GM21717 (cell line): Measurements from ENCODE around the gene FCGBP.
"Not testable (repeated sequence)": the region's sequence is repeated elsewhere in the genome, so short reads cannot be mapped to it uniquely, and the experiment has no call there.

Experiments used
- ATAC-seq: cut with Tn5 transposase; IDR thresholded peaks from one replicate; pipeline ENCODE4 v1.9.1; 2021; ENCODE audit warnings: mild to moderate bottlenecking, moderate library complexity; ENCODE audit not compliant: unreplicated experiment

The FCGBP gene

GRCh38 chr19:39934584-39935363, at the start of gene FCGBP:
Gene FCGBP, minus strand, starts transcription at chr19:39934634.
- ATAC-seq = no peak

- ATAC-seq = no peak
Observed at GRCh38 chr19:39983695-39984300, 49.4 kb upstream of the FCGBP start.

- ATAC-seq = no peak
Observed at GRCh38 chr19:39982883-39983282, 48.4 kb upstream of the FCGBP start.

GRCh38 chr19:39974377-39975155, 40.1 kb upstream of the FCGBP start:
- no peak for ATAC-seq

DNA sequence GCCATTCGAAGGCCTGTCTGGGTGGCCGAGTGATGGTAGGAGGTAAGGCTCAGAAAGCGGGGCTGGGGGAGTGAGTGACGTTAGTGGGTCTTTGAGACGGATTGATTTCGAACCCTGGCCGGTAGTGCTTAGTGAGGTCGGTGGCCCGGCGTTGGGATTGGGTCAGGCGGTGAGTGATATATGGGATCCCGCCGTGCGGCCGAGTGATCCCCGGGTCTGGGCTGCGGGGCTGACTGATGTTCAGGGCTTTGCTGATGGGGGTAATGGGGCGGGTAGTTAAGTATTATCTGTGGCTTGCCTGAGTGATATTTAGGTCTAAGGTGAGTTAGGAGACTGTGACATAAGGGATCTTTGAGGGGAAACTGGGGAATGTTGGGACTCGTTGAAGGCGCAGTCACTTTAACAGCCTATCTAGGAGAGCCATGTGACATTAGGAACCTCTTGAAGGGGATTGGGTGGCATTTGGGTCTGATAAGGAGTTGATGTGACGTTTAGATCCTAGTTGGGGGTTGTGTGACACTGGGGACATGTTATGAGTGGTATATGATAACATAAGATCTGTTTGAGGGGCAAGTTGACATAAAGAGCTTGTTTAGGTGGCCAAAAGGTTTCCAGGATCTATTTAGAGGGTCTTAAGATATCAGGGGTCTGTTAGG, 37.1 kb upstream of the FCGBP start:
- ATAC-seq = peak; percentile 4

DNA sequence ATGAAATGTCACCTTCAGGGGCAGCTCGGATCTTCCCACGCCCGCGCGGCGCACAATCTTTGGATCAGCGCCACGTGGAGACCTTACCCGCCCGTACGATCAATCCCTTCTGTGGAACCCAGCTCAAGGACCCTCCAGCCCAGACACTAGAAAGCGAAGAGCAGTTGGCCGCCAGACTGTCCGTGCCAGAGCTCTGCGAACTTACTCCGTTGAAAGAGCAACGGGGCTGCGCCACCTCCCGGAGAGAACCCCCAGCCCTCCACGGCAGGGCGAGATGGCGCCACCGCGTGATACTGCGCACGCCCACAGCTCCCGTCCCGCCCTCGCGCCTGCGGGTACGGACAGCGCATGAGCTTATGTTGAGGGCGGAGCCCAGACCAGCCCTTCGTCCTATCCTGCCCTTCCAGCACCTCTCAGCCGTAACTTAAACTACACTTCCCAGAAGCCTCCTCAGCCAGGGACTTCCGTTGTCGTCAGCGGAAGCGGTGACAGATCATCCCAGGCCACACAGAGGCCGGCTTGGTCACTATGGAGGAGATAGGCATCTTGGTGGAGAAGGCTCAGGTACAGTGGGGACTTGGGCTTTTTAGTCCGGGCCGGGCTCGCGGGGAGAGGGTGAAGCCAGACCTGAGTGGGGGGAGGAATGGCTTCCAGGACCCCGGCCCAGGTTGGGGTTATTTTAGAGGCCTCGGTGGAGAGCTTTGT, 36.4 kb upstream of the FCGBP start, which contains the start of gene PSMC4:
PSMC4 (plus strand) TSS at position 491 of the 705 bp plus-strand sequence; CDS start at position 529, 38 bp downstream.
- ATAC-seq = peak; percentile 92

DNA sequence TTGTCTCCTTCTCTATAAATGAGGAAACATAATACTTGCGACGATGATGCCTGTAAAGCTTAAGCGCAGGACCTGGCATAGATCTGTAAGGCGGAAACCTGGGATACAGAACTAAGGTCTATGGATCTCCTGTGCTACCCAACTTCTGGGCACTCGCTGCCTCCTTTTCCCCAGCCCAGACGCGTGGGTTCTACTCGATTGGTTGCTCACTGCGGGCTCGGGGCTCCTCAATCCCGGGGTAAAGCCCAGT, 35.9 kb upstream of the FCGBP start:
- ATAC-seq = no peak

DNA sequence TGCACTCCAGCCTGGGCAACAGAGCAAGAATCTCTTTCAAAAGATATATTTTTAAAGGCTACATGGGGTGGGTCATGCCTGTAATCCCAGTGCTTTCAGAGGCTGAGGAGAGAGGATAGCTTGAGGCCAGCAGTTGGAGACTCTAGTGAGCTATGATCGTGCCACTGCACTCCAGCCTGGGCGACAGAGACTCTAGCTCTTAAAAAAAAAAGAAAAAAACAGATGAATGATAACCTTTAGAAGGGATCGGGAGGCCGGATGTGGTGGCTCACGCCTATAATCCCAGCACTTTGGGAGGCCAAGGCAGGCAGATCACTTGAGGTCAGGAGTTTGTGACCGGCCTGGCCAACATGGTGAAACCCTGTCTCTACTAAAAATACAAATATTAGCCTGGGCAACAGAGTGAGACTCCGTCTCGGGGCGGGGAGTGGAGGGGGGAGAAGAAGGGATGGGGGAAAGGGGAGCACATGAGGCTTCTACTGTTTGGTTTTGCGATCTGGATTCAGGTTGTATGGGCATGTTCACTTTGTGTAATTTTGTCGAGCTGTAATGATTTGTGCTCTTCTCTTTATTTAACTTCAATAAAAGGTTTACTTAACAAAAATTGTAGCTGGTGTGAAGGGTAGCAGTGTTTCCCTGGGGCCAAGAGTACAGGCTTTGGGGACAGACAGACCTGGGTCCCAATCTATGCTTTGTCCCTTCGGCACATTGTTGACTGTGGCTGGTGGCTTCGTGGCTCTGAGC, 35.4 kb upstream of the FCGBP start:
- no peak for ATAC-seq

DNA sequence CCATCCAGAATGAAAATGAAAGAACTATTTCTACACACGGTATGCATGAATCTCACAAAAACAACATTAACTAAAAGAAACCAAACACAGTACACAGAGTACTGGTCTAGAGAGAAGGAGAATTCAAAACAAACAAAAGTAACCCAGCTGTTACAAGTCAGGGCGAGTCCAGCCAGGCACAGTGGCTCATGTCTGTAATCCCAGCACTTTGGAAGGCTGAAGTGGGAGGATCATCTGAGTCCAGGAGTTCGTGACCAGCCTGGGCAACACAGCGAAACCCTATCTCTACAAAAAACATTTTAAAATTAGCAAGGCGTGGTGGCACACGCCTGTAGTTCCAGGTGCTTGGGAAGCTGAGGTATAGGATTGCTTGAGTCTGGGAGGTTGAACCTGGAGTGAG, 34.8 kb upstream of the FCGBP start:
- ATAC-seq = no peak

GRCh38 chr19:39968789-39969188, 34.4 kb upstream of the FCGBP start:
- no peak for ATAC-seq

DNA sequence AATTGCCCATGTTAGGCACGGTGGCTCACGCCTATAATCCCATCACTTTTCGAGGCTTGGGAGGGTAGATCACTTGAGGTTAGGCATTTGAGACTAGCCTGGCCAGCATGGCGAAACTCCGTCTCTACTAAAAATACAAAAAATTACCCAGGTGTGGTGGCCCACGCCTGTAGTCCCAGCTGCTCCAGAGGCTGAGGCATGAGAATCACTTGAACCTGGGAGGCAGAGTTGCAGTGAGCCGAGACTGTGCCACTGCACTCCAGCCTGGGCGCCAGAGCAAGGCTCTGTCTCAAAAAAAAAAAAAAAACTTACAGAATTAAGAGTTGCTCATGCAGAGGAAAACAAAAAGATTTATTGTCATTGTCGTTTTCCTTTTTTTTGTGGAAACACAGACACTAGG, 33.1 kb upstream of the FCGBP start:
- no peak for ATAC-seq

- no peak for ATAC-seq
Observed at GRCh38 chr19:39966617-39967016, 32.2 kb upstream of the FCGBP start.

DNA sequence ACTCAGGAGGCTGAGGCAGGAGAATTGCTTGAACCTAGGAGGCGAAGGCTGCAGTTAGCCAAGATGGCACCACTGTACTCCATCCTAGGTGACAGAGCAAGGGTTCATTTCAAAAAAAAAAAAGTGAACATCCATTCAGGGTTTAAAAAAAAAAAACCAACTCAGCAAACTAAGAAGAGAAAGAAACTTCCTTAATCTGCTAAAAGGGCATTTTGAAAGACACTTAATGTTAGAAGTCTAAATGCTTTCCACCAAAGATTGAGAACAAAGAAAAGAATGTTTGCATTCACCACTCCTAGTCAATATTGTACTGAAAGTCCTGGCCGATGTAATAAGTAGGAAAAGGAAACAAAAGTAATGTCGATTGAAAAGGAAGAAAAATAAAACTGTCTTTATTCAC, 29.5 kb upstream of the FCGBP start:
- ATAC-seq = no peak

- ATAC-seq = not testable (repeated sequence)
Observed at GRCh38 chr19:39959407-39959806, 25.0 kb upstream of the FCGBP start.

GRCh38 chr19:39958942-39959341, 24.5 kb upstream of the FCGBP start:
- not testable (repeated sequence) for ATAC-seq

DNA sequence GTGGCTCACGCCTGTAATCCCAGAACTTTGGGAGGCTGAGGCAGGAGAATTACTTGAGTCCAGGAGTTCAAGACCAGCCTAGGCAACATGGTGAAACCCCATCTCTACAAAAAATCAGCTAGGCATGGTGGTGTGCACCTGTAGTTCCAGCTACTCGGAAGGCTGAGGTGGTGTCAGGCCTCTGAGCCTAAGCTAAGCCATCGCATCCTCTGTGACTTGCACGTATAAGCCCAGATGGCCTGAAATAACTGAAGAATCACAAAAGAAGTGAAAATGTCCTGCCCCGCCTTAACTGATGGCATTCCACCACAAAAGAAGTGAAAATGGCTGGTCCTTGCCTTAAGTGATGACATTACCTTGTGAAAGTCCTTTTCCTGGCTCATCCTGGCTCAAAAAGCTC, 23.5 kb upstream of the FCGBP start:
- not testable (repeated sequence) for ATAC-seq

- ATAC-seq = no peak
Observed at GRCh38 chr19:39953915-39954314, 19.5 kb upstream of the FCGBP start.

- no peak for ATAC-seq
Observed at GRCh38 chr19:39951686-39952085, 17.3 kb upstream of the FCGBP start.

DNA sequence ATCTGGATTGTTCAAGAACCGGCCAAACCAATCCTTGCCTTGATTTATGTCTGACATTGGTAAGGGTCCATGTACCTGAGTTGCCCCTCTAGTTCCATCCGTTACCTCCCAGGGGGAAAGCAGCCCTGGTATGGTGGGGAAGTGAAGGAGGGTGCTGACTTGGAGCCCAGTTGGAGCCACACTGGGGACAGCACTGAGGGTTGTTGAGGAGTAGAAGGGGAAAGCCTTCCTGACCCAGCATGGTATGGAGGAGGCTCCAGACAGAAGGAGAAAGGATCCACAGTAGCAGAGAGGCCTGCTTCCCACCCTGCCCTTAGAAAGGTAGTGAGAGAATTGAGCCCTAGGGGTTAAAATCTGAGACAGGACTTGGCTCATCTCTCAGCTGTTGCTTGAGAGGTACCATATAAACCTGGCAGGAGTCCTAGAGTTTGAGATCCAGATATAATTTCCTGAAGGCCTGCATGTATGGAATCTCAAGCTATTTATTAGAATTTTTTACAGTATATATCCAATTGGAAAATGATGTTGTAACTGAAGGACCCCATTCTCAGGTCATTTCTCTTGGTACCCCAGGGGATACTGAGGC, 16.7 kb upstream of the FCGBP start:
- no peak for ATAC-seq
